Activated effector memory CD4-positive, alpha-beta T cell treated with anti-CD3 and anti-CD28 coated beads, Interleukin-2, amount 50 U/mL, for 16 hours (primary cell): ENCODE measurements around the gene IKZF3.

Experiments
- DNase-seq: peaks from one replicate; pipeline ENCODE4 v3.0.0-alpha.2; 2020

Gene IKZF3

DNA sequence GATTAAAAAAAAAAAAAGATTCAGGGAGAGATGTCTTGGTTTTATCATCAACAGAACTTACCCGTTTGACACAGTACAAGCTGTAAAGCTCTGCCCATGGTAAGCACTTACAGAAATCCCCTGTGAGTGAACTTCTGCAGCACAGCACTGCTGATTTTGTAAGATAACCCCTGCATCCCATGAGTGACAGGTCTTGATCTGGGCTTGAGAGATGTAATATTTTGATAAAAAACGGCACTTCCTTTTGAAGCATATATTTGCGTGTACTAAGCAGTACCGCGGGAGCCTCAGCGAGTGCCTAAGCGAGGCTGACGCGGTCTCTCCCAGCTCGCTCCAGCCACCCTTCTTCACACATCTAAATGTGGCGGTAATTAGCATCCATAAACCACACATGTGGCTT lies 50.5 kb downstream of the IKZF3 start:
- peak; percentile 82 for DNase-seq

DNA sequence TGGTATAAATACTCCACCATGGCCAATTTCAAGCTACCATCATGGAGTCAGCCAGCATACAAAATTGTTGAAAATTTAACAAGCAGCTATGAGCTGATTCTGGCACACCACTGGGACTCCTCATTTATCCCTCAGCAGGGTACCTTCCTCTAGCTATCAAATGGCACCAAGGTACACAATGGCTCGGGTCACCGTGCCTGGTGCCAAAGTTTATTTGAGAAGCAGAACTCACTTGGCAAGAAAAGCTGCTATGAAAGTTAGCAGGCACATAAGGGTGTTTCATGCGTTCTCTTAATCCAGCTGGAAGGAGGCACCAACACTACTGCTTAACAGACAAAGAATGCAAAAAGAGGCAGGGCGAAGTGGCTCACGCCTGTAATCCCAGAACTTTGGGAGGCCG lies 51.6 kb downstream of the IKZF3 start:
- DNase-seq: no peak

DNA sequence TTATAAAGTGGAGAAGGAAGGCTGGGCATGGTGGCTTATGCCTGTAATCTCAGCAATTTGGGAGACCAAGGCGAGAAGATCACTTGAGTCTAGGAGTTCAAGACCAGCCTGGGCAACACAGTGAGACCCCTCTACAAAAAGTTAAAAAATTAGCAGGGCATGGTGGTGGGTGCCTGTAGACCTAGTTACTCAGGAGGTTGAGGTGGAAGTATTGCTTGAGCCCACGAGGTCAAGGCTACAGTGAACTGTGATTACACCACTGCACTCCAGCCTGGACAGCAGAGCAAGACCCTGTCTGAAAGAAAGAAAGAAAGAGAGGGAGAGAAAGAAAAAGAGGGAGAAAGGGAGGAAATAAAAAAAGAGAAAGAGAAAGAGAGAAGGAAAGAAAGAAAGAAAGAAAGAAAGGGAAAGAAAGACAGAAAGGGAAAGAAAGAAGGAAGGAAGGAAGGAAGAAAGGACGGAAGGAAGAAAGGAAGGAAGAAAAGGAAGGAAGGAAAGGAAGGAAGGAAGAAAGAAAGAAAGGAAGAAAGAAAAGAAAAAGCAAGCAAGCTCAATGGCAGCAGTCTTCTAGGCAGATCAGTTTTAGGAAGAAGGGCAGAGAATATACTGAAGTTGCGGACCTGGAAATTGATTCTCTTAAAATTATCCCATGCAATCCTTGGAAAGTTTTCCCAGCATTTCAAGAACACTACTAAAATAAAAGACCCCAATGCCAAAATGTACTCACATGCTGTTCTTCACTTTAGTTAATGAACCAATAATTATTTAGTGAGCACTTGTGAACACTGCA lies 53.0 kb downstream of the IKZF3 start:
- DNase-seq: no peak

DNA sequence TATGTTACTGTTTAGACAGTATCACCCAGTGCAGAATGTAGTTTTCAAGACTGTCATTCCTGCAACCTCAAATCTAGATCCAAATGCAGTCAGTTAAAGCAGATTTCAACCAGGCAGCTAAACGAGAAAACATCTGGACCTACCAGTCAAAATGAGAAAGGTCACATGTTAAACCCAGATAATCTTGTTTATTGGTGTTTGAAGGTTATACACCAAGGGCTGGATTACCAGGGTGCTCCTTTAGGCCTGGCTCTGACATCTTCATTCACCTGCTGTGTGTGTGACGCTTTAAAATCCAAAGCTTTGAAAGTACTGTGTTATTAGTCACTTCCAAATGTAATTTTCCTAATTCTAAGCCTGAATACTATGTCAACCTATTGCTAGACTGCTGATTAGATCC lies 54.9 kb downstream of the IKZF3 start:
- no peak for DNase-seq

DNA sequence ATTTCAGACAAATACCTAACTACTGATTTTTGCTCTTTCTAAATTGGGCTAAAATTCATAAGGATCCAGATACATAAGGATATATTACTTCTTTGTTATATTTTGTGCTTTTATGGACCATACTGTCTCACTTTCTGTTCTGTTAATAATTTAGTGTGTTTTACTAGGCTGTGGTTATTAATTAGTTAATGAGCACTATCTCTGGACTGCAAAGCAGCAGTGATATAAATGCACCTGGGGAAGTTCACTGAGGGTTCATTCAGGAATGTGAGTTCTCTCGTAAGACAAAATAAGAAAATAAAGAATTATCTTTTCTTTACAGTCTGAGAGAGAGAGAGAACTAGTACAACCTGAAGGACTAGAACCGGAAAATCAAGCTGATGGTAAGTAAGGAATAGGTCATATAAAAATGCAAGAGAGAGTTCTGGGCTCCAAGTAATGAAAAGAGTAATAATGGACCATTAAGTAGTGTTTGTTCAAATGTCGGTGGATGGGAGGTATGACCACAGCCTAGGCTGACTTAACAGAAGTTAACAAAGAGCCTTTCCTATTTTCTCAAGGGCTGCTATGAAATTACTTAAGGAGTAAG lies 55.6 kb downstream of the IKZF3 start:
- DNase-seq: no peak

DNA sequence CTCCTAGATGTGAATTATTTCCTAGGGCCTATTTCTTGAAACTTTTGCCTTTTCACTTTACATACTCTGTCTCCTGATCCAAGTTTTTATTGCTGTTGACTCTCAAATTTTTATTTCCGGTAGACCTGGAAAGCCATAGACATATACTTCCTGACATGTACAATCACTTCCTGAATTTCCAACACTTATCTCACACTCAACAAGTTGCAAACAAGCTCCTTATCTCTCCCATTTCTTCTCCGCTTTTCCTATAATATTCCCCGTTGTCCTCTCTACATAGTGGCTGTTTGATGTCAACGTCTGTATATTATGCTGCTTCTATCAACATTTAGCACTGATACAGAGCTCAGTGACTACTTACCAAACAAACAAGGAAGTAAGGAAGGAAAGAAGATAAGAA lies 59.3 kb downstream of the IKZF3 start:
- DNase-seq: no peak

DNA sequence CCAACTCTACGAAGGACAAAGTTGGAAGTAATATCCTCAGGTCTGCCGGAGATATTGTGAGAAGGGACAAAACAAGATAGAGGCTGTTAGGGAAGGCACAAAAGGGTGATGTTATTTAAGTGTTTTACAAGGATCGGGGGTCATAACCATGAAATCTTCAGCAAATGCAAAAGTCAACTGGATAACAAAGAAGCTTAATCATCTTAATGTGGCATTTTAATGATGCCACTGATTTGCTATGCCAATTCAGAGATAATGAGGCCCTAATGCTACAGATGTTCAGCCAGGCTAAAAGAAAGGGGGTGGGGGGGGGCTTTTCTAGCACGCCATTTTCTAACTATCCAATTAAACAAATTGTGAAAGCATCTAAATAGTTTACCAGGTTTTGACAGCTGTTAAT lies 63.1 kb downstream of the IKZF3 start:
- DNase-seq: no peak

DNA sequence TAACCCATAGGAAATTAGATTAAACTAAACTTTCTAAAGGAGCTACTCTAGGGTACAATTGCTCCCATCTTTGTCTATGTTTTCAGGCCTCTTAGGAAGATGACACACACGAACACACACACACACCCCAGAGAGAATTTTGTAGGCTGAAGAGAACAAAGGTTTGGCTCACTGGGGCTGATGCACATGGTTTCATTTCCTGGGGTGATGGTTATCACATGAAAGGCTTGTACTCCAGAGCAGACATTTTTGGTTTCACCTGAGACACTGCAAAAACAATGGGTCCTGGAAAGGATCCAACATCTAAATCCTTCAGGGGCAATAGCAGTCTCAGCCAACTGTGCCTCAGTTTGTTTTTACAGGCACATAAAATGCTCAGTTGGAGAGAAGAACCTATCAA lies 63.6 kb downstream of the IKZF3 start:
- peak; percentile 79 for DNase-seq

DNA sequence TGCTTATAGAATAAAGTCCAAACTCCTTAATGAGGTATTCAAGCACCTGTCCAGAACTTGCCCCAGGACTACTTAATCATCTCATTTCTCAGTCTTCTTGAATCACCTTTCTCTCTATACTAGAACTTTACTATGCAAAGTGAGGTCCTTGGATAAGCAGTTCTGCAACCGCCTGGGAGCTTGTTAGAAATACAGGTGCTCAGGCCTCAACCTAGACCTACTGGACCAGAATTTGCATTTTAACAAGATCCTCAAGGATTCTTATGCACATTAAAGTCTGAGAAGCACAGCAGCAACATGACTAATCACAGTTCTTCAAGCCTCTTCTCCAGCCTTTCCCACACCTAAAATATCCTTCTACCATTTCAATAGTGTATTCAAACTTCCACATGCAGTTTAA lies 64.7 kb downstream of the IKZF3 start:
- DNase-seq: no peak

DNA sequence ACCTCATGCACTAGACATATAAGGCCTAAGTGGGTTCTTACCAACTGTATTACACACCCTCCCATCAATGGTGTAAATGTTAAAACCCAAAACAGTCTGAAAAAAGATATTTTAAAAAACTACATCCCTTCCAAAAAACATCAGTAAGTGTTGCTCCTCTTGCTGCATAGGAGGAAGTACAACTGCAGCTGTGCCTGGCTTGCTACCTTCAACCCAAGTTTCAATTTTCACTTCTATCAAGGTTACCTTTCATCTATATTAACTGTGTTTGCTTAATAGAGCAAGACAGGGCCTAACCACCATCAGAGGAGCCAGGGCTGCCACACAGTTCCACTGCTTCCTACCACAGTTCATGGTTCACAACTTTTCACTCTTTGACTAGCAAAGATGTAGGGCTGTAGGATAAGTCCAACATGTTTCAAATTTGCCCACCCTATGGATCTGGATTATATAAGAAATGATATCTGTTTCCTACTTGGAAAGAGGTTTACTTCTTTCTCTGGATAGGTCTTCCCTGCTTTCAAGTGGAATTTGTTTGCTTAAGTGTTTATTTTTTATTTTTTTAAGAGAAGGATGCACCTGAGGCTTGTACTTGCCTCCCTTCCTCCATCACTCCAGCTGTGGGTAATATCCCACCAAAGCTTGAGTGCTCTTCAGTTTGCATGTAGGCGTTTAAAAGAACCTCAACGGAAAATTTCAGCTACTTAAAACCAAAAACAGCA lies 69.7 kb downstream of the IKZF3 start:
- no peak for DNase-seq

DNA sequence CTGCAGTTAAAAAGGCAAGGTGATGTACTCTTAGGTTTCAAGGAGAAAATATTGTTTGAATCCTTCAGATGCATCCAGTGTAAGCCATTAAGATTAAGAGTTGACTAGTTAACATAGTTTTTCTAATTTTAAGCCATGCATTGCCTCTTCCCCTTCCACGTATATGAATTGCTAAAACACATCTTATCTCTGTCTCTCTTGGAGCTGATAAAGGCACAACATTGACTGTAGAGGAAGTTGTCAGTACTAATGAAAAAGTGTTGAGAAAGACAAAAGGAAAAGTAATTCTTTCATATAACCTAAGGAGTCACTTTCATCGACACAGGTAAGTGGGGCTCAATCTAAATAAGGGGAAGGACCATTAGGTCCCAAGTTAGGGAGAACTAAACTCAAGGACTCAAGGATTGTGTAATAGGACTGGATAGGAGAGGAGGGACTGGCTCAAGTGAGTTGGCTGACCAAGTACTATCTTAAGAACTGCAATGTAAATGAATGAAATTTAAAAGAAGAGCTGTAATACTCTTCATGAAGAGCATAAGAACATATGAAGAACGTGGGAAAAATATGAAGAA lies 70.7 kb downstream of the IKZF3 start:
- DNase-seq: no peak

DNA sequence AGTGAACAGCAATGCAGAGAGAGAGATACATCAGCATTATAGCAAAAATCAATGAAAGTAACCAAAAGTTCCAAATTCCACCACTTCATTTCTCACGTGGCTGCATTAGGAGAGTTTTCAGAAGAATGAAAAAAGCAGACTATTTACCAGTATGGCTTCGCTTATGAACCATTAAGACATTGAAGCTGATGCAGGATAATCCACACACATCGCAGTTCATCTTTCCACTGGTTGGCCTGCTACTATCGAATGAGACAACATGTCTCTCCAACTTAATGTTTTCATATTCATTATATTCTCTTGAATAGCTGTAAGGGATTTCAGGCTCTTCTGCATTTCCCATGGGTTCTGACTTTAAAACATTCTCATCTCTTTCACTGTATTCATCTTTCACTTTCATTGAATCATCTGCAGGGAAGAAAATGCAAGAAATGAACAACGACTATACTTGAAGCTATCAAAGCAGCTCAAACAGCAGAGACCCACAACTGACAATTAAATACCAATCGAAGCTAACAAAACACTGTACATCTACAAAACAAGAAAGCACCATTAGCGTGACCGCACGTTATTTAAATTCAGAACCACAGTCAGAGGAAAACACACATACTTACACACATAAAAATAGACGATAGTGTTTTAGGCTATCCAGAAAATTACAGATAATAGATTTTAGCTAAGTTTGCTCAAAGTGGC lies 71.4 kb downstream of the IKZF3 start:
- DNase-seq: no peak

DNA sequence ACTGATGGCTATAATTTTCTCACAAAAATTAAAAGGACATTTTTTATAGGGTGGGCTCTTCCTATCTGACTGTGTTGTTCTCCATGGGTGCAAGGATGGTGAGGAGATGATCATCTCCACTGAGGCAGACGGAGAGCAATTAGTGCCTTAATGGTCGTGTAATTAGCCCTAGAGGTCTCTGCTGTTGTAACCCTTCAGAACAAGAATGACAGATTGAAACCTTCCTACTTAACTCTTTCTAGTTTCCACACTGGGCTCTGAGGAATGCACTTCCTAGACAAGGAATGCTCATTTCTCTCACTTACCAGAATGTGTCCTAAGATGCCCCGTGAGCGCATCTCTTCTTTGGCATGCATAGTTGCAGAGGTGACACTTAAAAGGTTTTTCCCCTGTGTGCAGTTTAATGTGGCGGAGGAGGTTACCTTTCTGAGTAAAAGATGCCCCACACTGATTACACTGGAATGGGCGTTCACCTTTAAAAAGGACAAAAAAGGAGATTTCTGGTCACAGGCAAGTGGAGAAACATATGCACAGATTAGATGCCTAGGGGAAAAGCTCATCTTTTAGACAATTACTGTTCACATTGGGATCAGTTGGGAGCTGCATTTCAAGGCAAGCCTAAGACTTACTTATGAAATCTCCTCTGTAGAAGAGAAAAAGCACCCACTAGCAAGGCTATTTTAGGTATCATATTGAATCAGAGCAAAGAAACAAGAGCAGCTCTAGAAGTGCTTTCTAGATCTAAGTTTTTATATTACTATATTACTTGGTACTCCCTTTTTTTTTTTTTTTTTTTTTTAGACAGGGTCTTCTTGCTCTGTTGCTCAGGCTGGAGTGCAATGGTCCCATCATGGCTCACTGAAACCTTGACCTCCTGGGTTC lies 72.8 kb downstream of the IKZF3 start:
- peak; percentile 75 for DNase-seq

DNA sequence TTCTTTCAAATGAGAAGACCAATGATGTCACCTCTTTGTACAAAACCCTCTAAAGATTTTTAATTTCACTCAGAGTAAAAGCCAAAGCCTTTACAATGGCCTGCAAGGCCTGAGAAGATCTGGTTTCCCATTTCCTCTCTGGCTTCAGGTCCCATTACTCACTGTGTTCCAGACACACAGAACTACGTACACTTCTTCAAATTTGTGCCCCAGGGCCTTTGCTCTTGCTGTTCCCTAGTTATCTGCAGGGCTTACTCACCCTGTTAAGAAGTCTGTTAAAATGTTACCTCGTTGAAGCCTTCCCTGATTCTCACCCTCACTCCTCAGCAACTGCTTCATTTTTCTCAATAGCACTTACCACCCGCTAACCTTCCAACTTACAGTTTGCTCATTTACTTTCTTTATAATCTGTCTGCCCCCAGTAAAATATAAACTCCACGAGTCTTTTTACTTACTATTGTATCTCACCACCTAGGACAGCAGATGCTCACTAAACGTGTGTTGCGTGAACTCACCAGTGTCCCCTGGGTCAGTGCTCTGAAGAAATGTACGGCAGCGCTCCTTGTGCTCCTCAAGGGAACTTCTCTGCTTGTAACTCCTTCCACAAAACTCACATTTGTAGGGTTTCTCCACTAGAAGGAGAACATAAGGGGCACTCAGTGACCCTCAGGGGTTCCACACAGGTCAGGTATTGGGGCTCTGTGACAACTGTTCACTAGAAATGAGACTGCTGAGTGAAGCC lies 76.2 kb downstream of the IKZF3 start:
- no peak for DNase-seq

DNA sequence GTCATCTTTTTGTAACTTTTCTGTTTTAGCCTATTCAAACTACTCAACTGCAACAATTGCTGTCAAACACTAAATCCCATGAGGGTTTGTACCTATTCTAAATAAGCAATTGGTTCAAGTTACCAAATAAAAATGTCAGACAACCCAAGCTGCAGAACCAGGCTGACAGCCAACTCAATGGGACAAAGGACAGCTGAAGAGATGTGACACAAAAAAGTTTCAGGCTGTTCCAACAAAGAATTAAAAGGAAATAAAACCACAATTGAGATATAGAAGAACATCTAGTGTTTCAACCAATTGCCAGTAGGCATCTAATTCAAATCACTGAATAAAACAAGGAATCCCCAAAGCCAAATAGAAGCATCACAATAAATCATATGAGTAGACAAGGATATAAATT lies 77.1 kb downstream of the IKZF3 start:
- DNase-seq: no peak

DNA sequence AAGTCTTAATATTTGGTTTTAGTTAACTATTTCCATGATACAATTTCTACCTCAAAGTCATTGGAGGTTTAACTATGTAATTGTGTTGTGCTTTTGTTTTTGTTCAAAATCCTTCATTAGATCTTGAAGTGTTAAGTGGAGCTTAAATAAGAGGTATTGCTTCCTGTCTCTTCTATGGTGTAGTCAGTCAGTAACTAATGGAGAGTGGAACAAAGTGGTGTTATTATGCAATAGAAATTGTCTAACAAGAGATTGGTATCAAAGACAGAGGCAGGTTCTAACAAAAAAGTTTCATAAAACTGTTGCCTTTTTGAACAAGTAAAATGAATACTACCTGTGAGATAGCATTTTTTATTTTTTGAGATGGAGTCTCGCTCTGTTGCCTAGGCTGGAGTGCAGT lies 81.1 kb downstream of the IKZF3 start:
- no peak for DNase-seq

DNA sequence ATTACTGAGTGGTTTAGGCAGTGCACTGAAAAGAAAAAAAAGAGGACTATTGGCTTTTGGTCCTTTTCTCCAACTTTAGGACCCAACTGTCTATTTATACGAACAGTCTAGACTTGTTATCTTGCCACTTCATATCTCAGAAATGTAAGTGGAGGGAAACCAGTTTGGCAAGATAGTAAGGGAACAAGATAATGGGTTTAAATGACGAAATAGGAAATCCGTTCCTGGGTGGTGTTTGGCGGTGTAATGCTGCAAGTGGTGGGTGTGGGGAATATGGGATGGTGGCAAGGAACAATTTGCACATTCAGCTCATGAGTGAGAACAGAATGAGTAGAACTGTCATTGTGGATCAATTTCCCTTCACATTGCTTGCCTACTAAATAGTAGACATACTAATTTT lies 81.6 kb downstream of the IKZF3 start:
- DNase-seq: no peak

DNA sequence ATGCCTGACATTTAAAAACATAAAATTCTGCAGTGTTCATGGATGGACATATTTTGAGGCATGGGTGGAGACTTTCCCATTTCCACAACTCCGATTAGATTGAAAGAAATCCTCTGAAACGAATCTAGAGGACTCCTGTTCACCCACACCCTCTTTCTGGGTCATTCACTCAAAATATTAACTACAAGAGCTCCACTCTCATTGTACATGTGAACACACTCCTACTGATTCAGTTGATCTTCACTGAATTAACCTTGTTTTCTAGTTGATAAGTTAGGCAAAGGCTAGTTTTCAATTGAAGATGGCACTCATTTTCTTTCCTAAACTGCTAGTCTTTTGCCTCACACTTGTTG lies 82.3 kb downstream of the IKZF3 start:
- DNase-seq: no peak

DNA sequence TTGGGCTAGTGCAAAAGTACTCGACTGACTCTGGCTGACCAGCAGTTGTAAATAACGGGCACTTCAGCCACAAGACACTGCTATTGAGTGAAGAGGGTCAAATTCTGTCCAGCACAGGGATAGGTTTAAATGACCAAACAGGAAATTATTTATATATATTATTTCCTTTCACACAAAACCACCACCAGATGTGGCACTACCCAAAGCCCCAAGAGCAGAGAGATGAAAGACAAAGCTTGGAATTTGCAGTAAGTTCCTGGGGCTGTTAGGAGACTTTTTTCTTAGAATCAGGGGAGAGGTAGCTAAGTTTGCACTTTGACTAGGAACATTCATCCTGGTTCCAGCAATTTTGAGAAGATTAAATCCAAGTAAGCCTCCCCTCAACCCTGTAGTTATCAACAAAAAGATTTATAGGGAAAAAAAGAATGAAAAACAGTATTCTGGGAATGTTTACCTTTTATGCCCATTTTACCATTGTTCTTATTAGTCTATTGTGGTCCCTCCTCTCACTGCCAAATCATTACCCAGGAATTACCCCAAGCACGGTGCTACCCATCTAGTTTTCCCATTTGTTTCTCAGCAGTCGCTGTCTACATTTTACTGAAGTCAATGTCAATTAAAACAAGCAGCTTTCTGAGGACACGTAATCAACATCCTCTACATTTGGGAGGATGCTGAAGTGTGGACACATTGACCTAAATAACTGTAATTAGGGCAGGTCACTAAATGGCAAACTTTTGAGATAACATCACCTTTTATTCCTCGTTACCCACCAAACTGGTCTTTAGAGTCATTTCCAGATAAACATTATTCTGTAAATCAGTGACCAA lies 82.9 kb downstream of the IKZF3 start:
- DNase-seq: no peak

DNA sequence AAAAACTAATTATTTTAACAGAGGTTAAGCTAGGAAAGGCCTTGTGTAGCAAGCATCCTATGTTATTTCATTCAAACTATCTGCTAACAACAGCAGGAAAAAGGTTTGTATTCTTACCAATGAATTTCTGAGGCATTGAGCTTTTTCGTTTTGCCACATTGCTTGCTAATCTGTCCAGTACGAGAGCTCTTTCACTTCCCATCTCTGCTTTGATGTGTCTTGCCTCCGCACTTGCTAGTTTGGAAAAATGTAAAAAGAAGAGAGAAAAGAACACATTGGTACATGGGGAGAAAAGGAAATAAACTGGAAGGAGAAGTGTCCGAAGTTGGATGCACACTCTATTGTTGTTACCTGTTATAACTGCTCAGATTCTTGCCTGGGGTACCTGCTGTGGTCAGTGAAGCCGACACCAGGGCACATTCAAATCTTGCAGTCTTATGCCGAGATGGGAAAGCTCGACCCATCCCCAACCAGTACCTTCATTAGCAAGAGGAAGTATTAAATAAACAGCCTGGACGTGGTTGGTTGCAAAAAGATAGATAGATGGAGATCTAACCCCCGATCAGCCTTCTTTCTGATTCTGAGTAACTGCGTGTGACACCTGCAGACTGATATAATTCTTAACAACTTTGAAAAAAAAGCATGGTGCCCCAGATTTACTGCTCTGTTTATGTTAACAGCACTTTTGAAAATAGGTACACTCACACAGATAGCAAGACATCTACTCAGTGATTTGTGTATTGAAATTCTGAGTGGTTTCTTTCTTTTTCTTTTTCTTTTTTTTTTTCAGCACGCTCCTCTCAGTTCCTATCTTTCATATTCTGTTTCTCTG lies 86.4 kb downstream of the IKZF3 start:
- DNase-seq: peak; percentile 71
